SK-N-SH (cell line): Measurements from ENCODE around the gene TUBGCP6. TPM values are rescaled to one million over a fixed set of nuclear protein-coding genes. Genes with fewer than 3 reads are reported as not detected.

Experiments
- CTCF ChIA-PET: fragments of 300-600, 350-600 bp; formaldehyde crosslinking; extraction: SDS; loops from one replicate; lab custom pipeline; 2021; lab: Yijun Ruan, JAX
- POLR2A ChIA-PET: fragments of 350-600 bp; sonication (Branson Sonifier 250); formaldehyde crosslinking; extraction: SDS; loops from one replicate; lab custom pipeline; 2020; ENCODE audit warnings: antibody characterized with exemption, inconsistent platforms; lab: Yijun Ruan, JAX
- DNase-seq: peaks from one replicate; pipeline ENCODE4 v3.0.0; 2012
- H2AFZ ChIP-seq: fragments of 200-600 bp; sonication (generic); 2 replicates; pipeline ENCODE4 v1.8.1; 2016; ENCODE audit warnings: antibody characterized with exemption, mild to moderate bottlenecking, low read depth
- H3F3A ChIP-seq: fragments of 200-600 bp; sonication (generic); replicated peaks from 2 replicates; pipeline ENCODE3; 2016; ENCODE audit warnings: antibody characterized with exemption, mild to moderate bottlenecking; ENCODE audit not compliant: insufficient read depth
- H3K27ac ChIP-seq, 2 experiments: fragments of 200-500 bp in 1 of 2; fragments of 200-600 bp in 1 of 2; sonication (Bioruptor generic) in 1 of 2; sonication (generic), shearing (Covaris generic) in 1 of 2; 2 replicates each; pipeline versions ENCODE4 v1.5.1 to v1.6.1; 2014 to 2016; ENCODE audit warnings: low read depth in 2 of 2, inconsistent platforms in 1 of 2, low read length in 1 of 2, mild to moderate bottlenecking in 1 of 2, mixed read lengths in 1 of 2
- H3K27me3 ChIP-seq: fragments of 200-600 bp; sonication (generic), shearing (Covaris generic); 2 replicates; pipeline ENCODE4 v1.6.1; 2016; ENCODE audit warnings: mixed run types; ENCODE audit not compliant: insufficient read depth
- H3K36me3 ChIP-seq, 2 experiments: fragments of 200-500 bp in 1 of 2; fragments of 200-600 bp in 1 of 2; sonication (Bioruptor generic) in 1 of 2; sonication (generic) in 1 of 2; replicated peaks in 1 of 2; 2 replicates each; pipeline versions ENCODE3 to v1.5.1; 2014 to 2016; ENCODE audit warnings: low read length in 1 of 2, mild to moderate bottlenecking in 1 of 2; ENCODE audit not compliant: insufficient read depth in 2 of 2, control insufficient read depth in 1 of 2
- H3K4me1 ChIP-seq, 2 experiments: fragments of 200-500 bp in 1 of 2; fragments of 200-600 bp in 1 of 2; sonication (Bioruptor generic) in 1 of 2; sonication (generic), shearing (Covaris generic) in 1 of 2; 2 replicates each; pipeline versions ENCODE4 v1.5.1 to v1.6.1; 2014 to 2016; ENCODE audit warnings: low read depth in 1 of 2, low read length in 1 of 2, mixed run types in 1 of 2; ENCODE audit not compliant: insufficient read depth in 2 of 2, control insufficient read depth in 1 of 2
- H3K4me2 ChIP-seq: fragments of 200-600 bp; sonication (generic), shearing (Covaris generic); 2 replicates; pipeline ENCODE4 v1.6.1; 2017; ENCODE audit warnings: mixed run types
- H3K4me3 ChIP-seq, 2 experiments: fragments of 200-500 bp in 1 of 2; fragments of 200-600 bp in 1 of 2; sonication (Bioruptor generic) in 1 of 2; sonication (generic), shearing (Covaris generic) in 1 of 2; 2 replicates each; pipeline versions ENCODE4 v1.5.1 to v1.8.1; 2014 to 2016; ENCODE audit warnings: low read depth in 2 of 2, inconsistent platforms in 1 of 2, low read length in 1 of 2, mild to moderate bottlenecking in 1 of 2, mixed read lengths in 1 of 2, moderate library complexity in 1 of 2
- H3K79me2 ChIP-seq: fragments of 200-600 bp; sonication (generic); 2 replicates; pipeline ENCODE4 v1.8.1; 2017; ENCODE audit warnings: mild to moderate bottlenecking; ENCODE audit not compliant: insufficient read depth
- H3K9ac ChIP-seq: fragments of 200-600 bp; sonication (generic); 2 replicates; pipeline ENCODE4 v1.6.1; 2017; ENCODE audit warnings: mixed run types
- H3K9me2 ChIP-seq: fragments of 200-600 bp; sonication (generic); 2 replicates; pipeline ENCODE4 v1.6.1; 2017; ENCODE audit warnings: mixed run types
- H3K9me3 ChIP-seq: fragments of 200-600 bp; sonication (generic); 2 replicates; pipeline ENCODE4 v1.6.1; 2017; ENCODE audit warnings: mixed run types, mild to moderate bottlenecking, moderate library complexity
- H4K20me1 ChIP-seq: fragments of 200-600 bp; sonication (generic); 2 replicates; pipeline ENCODE4 v1.6.1; 2017; ENCODE audit warnings: mild to moderate bottlenecking, mixed run types; ENCODE audit not compliant: insufficient read depth
- CHD2 ChIP-seq: fragments of 150-350 bp; IDR thresholded peaks from 2 replicates; pipeline ENCODE4 v1.6.1; 2018; ENCODE audit warnings: low read length; ENCODE audit not compliant: partially characterized antibody
- CTCF ChIP-seq: fragments of 200-600 bp; sonication (generic); IDR thresholded peaks from 2 replicates; pipeline ENCODE4 v1.6.1; 2017; ENCODE audit warnings: antibody characterized with exemption, mild to moderate bottlenecking, moderate library complexity
- EZH2phosphoT487 ChIP-seq: fragments of 200-600 bp; sonication (generic); IDR thresholded peaks from 2 replicates; pipeline ENCODE4 v1.6.1; 2017; ENCODE audit warnings: low read depth, mixed run types, mild to moderate bottlenecking, antibody characterized with exemption, moderate library complexity, borderline replicate concordance
- FOSL2 ChIP-seq: IDR thresholded peaks from 2 replicates; pipeline ENCODE4 v1.4.0; 2012; ENCODE audit warnings: low read depth, mild to moderate bottlenecking, moderate library complexity, borderline replicate concordance
- FOXM1 ChIP-seq: IDR thresholded peaks from 2 replicates; pipeline ENCODE4 v1.4.0; 2012; ENCODE audit warnings: low read depth, mild to moderate bottlenecking
- JUND ChIP-seq: IDR thresholded peaks from 2 replicates; pipeline ENCODE4 v1.4.0; 2012
- MAX ChIP-seq: IDR thresholded peaks from 2 replicates; pipeline ENCODE4 v1.4.0; 2012; ENCODE audit warnings: low read depth
- MEF2A ChIP-seq: IDR thresholded peaks from 2 replicates; pipeline ENCODE4 v1.4.0; 2012; ENCODE audit warnings: low read depth, borderline replicate concordance
- NFIC ChIP-seq: IDR thresholded peaks from 2 replicates; pipeline ENCODE4 v1.4.0; 2012; ENCODE audit warnings: borderline replicate concordance
- RXRA ChIP-seq: IDR thresholded peaks from 2 replicates; pipeline ENCODE4 v1.4.0; 2012; ENCODE audit warnings: low read depth, mild to moderate bottlenecking, borderline replicate concordance
- SMC3 ChIP-seq: IDR thresholded peaks from 2 replicates; pipeline ENCODE4 v1.6.1; 2012; ENCODE audit warnings: low read depth, low read length, improper control_type of control experiment
- TAF1 ChIP-seq: IDR thresholded peaks from 2 replicates; pipeline ENCODE4 v1.6.1; 2012; ENCODE audit warnings: low read depth, mild to moderate bottlenecking, low read length, moderate library complexity, borderline replicate concordance
- USF2 ChIP-seq: fragments of 150-350 bp; IDR thresholded peaks from 2 replicates; pipeline ENCODE4 v1.6.1; 2017; ENCODE audit warnings: antibody characterized with exemption, low read length, low read depth, borderline replicate concordance
- ZBTB33 ChIP-seq: IDR thresholded peaks from 2 replicates; pipeline ENCODE4 v1.4.0; 2012; ENCODE audit warnings: low read depth, borderline replicate concordance
- WGBS: methylation state at CpG from one replicate; pipeline ENCODE4 v1.1.6; 2017; ENCODE audit warnings: low lambda C conversion rate; 5-methylcytosine and 5-hydroxymethylcytosine counted together
- polyA plus RNA-seq, 3 experiments: library from polyadenylated mRNA; depleted of rRNA; stranded (reverse); fragments of >200 nt; gene quantifications; 2 replicates each; pipeline ENCODE4 v1.2.3, GENCODE V29; 2012

TUBGCP6 gene
- polyA plus RNA-seq, 1 of the 3 experiments (the other 2 are of a cell fraction): 40.4 TPM

GRCh38 chr22:50215297-50216054 is 29.3 kb downstream of the TUBGCP6 start:
- H3K9ac ChIP-seq: no peak overlapping the region
- H3K79me2 ChIP-seq: peaks cover 26% of the 10 kb centered on the region
- H3K4me1 ChIP-seq: peaks cover 0 to 22% of the 10 kb centered on the region in 2 experiments; a peak in 1 of 4 replicates
- peaks cover 40 to 63% of the 10 kb centered on the region in 2 experiments for H3K36me3 ChIP-seq
- WGBS: 86% methylated on average over 12 of the region's 17 CpGs
- POLR2A ChIA-PET: no interaction called here
- H3K27ac ChIP-seq: peak overlapping the region in 1 of 2 experiments; percentile 12; a peak in 1 of 4 replicates
- TF ChIP-seq FOSL2 (no peak), USF2 (no peak), SMC3 (no peak), CTCF (no peak), JUND (no peak), NFIC (no peak), MEF2A (no peak), TAF1 (no peak), FOXM1 (no peak), MAX (no peak), EZH2phosphoT487 (no peak), RXRA (no peak), ZBTB33 (no peak), CHD2 (no peak)
- CTCF ChIA-PET: interaction anchor here (1.1 to 1.8 kb wide), 4 partner anchors 9 to 68 kb away, joined by 3 to 10 read pairs (median 6); no protein-coding TSS in a partner anchor
- peaks cover 20% of the 10 kb centered on the region; the same call in 1 of the 2 replicates for H4K20me1 ChIP-seq
- no peaks in the 10 kb centered on the region for H3K9me2 ChIP-seq
- no peaks in the 10 kb centered on the region for H3K27me3 ChIP-seq
- DNase-seq: no peak
- H3F3A ChIP-seq: peaks cover 10% of the 10 kb centered on the region
- H3K9me3 ChIP-seq: no peaks in the 10 kb centered on the region
- no peak overlapping the region for H2AFZ ChIP-seq
- H3K4me3 ChIP-seq: no peak overlapping the region
- H3K4me2 ChIP-seq: no peak overlapping the region
